HG03521 (cell line): ENCODE data around the gene SLC8A1.

Experiments used
- ATAC-seq: cut with Tn5 transposase; IDR thresholded peaks from one replicate; pipeline ENCODE4 v1.9.1; 2021; ENCODE audit warnings: mild to moderate bottlenecking, moderate library complexity; ENCODE audit not compliant: unreplicated experiment

Gene SLC8A1

DNA sequence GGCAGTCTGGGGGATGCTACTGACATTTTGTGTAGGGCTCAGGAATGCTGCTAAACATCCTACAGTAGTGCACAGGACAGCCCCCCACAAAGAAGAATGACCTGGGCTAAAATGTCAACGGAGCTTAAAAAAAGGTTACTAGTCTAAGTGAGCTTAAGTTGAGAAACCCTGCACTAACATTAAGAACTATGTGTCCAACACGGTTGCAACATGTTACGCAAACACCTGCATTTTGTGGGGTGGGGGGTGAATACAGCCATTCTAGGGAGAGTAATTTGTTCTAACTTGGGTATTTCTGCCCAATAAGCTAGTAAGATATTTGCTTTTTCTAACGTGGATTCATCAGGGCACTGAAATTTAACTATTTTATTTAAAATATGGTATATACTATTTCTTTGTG, 57.9 kb downstream of the SLC8A1 start:
- ATAC-seq: no peak

DNA sequence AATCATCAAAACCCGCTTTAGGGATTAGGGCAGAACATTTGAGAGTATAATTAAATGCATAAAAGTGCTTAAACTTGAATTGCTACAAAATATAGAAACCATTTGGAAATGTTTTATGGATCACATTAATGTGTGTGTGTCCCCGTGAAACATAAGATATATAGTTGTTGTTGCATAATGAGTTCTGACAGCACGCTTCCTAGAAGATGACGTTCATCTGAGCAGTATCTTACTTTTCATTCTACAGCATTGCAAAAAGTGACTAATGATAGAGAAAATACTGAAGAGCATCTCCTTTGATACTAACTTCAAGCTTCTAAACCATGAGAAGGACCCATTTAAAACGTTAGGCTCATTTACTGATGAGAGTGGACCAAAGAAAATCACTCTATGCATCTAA, 63.7 kb downstream of the SLC8A1 start:
- ATAC-seq: no peak

DNA sequence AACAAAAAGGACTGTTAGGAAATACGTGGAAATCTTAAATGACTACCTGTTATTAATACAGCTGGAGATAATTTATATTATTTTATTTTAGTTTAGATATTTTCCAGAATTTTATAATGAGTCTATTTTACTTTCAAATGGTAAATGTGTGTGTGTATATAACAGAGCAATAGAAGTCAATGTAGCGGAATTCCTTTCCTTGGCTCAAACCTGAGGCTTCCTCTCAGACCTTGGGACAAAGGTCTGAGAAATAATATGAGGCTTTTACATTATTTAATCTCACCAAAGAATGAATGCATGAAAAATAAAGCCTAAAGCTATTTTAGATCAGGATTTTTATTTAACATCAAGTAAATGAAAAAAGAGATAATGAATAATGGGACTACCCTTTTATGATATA, 65.7 kb downstream of the SLC8A1 start:
- no peak for ATAC-seq

DNA sequence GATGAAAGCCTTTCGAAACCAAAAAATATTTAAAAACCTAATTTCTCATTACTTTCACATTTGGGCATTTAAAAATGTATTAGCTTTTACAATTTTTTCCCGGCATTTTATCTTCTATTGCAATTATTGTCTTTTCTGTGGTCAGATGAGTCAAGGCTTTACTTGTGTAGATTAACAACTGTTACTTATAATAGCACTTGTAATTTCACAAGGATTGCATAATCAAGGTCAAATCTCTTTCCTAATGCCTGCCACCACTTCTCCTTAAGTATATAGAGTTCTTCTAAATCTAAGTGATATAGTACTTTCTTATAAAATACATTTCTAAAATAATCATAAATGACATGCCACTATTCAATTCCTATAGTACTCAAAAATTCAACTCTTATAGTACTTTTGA, 67.2 kb downstream of the SLC8A1 start:
- no peak for ATAC-seq

DNA sequence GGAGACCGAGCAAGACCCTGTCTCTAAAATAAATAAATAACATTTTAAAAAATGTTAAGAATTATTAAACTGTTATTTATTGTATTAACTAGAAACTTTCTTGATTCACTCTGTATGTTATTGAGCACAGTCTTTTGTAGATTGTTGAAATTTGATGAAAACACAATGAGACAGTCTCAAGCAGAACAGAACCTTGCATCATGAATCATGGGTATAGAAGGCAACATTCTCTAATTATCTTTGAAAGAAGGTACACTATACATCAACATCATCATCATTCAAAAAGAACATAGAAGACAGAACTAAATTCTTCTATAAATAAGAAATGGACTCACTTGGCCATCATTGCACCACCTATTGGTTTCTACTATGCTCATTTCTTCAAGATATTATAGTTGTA, 67.7 kb downstream of the SLC8A1 start:
- no peak for ATAC-seq

DNA sequence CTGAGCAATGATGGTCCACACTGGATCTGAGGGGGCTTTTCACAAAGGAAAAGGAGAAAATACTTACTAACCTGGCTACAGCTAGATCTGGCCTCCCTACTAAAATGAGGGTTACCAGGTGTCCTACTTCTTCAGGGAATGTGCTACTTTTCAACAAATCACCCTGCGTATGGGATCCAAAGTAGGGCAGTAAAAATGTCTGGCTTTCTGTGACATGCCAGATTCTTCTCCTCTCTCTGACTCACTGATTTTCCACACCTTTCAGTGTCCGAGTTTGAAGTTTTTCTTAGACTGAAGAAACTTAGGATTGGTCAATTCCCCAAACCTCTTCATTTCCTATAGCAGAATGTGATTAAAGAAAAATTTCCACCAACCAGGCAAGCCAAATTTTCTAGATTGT, 71.2 kb downstream of the SLC8A1 start:
- ATAC-seq: no peak

DNA sequence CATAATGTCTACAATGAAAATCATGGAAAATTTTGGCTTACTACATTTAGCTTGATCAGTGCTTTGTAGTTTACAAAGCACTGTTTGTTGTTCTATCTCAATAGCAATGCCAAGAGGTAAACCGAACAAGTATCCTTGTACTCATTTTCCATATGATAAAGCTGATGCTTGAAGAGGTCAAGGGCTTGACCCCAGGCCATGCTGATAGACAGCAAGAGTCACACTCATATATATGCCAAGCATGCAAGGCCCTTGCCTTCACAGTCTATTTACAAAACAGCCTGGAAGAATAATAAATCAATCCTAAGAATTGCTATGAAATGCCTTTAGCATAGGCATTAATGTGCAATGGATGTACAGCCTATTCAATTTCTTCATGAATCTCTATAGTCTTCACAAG, 71.8 kb downstream of the SLC8A1 start:
- no peak for ATAC-seq

DNA sequence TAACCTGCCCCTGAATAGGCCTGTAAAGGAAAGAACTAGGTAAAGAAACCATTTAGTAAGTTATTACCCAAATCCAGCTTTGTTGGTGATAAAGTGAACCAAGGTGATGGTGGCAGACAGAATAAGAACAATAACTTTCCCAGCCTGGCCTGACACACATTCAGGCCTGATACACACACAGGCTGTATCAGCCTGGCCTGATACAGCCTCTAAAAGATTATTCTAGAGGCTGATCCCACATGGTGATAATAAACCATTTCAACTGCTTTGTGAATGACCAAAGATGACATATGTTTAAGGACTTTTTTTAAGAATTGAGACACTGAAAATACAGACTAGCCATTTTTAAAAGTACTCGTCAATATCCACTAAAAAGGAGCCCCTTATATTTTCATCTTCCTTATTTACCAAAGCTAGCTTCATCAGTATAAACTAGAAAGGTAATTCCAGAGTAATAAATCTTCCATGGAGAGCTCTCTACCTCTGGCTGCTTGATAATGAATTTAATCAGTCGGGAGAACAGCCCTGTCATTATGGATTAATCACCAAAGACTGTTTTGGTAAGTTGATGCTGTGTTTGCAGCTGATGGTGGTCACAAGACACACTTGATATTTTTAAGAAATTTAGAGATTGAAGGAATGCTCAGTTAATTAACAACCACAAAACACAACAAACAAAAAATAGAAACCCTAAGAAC, 77.2 kb downstream of the SLC8A1 start:
- ATAC-seq: no peak

DNA sequence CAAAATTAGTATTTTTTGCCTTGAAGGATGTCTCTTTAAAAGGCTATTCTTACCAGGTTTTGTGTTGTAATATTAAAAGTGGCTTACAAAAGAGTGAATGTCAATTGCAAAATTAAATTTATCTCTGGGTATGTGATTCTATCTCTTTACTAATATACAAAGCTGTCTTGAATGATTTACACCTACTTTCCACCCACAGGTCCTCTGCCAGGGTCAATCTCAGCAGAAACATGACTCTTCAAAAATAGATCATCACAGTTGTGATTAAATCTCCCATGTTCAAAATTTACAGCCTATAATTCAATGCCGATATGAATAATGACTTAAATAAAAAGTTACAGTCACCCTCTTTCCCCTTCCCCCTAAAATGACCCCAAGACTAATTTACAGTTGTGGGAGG, 78.8 kb downstream of the SLC8A1 start:
- no peak for ATAC-seq

DNA sequence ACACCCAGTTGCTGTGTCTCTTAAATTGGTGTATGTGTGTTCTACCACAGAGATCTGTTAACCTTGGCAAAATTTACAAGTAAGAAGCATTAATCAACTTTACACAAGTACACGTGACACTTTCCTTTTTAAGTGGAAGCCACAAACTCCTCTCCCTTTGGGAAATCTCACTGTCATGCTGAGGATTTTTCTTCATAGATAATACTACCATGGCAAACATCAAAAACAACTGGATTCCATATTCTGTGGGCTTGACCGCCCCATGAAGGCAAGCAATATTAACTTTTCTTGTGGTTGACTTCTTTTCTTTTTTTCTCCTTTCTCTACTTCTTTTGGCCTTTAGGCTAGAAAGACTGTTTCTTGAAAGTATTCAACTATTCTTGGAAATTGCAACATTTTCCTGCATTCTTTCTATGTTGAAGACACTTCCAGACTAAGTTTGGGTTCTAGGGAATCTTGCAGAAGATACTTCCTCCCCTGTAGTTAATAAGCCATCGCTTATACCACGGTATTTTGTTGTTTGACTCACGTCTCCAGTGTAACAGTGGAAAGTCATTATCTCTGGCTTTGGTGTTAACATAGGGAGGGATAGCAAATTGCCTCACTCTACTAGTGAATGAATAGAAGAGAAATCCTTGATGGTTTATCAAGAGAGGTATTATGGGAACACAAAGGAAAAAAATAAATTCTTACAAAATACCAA, 79.5 kb downstream of the SLC8A1 start:
- ATAC-seq: no peak

DNA sequence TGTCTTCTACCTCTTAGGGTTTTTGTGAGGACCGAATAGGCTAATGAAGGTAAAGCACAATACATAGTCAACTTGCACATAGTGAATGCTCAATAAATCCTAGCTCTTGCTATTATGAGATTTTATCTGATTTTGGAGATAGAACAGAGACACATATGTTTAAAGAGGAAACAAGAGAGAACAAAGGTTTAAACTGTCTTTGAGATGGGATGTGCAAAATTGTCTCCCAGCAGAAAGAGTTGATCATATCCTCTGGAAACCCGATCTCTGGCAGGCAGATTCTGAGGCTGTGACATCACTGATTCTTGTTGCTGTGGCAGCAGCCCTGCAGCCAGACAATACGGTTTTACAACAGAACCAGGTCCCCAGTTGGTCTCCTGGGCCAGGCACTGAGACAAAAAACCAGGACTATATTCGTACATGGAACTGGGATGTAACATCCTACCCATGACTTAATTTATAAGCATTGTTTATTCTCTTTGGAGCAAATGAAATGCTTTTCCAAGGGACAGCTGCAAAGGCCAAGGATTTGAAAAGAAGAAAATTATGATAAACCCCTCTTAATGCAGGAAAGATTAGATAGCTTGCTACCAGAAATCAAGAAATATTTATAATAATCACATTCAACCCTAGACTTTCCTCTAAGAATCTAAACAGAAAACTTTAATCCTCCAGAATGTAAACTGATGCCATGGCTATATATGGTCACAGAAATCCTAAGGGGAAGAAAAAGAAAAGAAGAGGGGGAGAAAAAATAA, 80.2 kb downstream of the SLC8A1 start:
- ATAC-seq: no peak

DNA sequence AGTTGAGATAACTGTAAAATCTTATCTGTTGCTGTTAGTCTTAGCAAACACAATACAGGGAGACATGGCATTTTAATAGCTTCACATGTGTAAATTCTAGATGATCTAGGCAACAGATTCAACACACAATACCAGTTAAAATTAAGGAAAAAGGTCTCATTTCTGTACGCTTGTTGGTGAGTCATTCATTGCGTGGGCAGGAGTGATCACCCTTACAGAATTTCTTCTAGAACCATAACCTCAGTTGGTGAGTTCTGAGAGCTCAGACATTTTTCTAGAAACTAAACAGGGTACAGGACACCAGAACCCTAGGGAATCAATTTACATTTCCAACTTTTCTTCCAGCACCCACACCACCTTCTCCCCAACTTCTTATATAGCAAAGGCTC, 81.9 kb downstream of the SLC8A1 start:
- ATAC-seq: no peak

DNA sequence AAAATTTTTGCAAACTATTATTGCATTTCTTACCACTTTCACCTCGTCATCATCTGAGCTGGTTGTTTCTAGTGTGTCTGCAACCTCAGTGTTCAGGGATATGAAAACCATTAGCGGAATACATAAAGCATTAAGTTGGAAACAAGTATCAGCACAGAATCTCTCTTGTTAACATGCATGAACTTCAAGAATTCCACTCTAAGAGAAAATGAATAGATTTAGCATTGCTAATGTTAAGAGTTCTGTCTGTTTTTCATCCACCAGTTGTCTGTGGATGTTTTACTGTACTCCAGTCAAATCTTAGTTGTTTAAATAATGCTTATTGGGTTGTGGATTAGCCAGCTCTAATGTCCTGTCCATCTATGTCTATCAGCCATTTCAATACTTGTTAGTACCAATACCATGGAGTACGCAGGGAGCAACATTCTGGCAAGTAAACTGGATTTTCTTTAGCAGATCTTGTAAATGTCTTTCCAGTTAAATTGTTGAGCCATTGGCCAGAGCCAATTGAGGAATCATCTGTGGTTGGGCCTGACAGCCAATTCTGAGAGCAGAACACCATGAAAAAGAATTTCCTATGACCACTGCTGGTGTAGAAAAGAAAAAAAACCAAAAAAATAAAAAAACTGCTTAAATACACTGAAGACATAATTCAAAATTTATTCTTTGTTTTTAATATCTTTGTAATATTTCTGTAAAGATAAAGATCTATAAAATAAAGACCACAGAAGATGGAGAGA, 82.5 kb downstream of the SLC8A1 start:
- ATAC-seq: no peak

DNA sequence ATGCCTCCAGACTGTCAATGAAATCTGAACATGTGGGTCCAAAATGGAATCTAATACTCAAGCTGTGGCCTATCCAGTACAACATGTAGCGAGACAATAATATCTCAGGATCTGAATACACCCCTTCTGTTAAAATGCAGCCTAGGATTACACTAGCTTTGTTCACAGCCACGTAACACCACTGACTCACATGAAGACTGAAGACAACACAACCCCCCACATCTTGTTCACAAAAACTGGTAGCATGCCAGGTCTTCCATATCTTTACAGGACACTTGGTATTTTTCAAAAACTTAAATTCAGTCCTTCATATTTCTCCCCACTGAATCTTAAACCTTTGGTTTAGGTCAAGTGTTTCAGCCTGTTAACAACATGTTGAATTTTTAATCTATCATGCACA, 84.2 kb downstream of the SLC8A1 start:
- ATAC-seq: no peak

DNA sequence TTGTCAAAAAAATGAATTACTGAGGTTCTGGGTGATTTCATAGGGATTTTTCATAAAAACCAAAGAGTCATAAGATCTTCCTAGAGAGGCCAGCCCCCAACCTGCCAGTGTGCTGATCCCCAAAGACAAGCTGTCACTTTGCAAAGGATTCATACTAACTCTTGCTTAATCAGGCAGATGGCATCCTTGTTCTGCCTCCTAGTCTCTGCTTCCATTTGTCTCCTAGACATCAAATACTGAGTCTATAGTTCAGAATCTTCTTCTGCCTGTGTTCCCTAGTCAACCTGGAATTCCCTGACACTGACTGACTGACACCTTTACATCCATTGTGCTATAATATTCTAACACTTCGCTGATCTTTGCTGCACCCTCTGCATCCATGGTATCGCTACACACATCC, 84.9 kb downstream of the SLC8A1 start:
- no peak for ATAC-seq

DNA sequence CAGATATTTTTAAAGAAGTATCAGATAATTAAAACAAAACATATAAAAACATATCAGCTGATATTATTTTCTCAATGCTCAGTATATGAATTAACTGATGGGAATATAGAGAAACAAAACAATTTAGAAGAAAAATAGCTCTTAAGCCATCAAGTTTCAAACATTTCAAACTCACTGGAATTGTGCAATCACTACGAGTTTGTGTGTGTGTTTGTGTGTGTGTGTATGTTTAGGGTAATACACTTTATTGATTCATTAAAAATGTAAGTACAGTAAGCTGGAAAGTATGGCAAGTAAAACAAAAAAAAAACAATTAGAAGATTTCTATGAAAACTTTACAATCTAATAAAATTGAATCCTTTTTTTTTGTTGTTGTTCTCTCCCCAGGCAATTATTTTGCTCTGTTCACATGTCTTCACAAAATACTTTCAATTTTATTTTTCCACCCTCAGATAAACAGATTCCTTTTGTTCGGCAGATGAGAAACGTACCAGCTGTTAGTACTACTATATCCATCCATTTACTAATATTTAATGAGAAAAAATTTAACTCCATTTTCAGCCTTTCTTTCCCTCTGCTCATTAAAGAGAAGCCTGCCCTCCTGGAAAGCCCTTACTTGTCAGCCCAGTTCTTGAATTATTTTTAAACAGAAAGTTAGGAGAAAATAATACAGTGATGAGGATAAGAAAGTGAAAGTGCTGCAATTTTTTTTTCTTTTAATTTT, 87.6 kb downstream of the SLC8A1 start:
- ATAC-seq: no peak

DNA sequence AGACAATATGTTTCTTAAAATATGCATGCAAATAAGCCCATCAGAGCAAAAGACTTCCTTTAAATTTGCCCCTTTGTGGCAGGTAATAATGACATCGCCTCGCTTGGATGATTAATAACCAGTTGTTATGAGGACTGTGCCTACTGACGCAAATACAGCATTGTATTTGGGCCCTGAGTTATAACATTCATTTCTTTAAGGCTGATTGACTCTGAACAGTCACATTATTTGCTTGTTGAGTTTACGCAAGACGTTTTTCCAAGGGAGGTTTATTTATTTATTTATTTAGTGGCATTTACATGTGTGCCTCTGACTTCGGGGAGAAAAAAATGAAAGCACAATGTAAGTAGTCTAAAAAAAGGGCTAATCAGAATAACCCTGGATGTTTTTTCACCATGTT, 88.3 kb downstream of the SLC8A1 start:
- no peak for ATAC-seq

DNA sequence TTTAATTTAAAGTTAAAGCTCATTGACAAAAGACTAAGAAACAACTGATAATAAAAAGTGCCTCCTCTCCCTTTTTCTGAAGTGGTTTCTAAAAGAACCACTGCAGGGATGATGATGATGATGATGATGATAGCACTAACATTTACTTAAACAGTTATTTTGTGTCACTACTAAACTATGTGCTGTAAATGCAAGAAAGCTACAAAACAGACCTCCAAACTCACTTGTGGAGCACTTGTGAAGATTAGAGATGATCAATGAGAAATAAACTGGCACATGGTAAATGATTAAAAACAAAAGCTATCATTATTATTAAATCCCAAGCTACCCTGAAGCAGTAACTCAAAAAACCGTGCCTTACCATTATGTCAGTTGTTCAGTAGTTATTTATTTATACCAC, 88.7 kb downstream of the SLC8A1 start:
- ATAC-seq: no peak

DNA sequence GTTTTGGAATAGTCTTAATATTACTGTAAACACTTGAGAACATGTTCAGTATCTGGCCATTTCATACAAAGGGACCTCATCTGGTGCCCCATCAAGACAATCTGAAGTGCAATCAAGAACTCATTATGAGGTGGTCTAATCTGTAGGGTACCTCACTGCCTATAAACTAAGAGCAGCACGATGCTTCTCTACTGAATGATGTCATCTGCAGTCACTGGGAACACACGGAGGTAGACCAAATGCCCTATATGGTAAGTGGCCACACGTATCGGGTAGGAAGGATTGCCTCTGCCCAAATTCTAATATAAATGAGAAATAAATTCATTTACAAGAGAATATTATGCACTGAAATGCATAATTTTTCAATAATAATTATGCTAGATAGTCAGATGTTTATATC, 90.4 kb downstream of the SLC8A1 start:
- ATAC-seq: no peak

DNA sequence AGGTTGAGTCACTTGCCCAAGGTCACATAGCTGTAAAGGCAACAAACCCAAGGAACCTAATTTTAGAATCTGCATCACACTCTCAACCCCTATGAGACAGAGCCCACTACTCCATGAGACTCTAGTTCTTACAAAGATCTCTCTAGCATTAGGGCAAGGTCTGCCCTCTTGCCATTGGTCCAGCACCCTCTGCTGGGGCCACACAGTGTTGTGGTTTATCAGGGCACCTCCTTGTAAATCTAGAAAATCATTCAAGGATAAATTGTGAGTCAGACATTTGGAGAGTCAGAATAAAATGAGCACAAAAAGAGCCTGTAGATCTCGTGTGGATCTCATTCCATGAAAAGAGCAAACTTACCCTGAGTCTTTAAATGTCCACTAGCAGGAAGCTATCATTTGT, 91.2 kb downstream of the SLC8A1 start:
- ATAC-seq: no peak

DNA sequence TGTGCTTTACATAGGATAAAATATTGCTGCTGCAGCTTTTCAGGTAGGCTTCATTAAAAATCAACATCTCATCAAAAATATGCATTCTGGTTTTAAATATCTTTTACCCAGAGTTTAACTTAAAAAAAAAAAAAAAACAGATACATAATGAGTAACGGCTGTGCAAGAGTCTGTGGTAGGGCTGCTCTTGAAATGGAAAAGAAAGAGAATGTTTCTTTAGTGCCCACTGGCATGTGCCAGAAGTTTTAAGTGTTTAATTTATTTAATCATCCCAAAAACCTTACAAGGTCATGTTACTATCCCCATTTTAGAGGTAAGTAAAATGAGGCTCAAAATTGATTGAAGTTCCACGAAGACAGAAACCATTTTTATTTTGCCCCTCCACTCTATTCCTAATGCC, 92.1 kb downstream of the SLC8A1 start:
- ATAC-seq: no peak
